ENCODE results near the gene LHX4.

LHX4 gene

GRCh38 chr1:180262628-180263488 lies 32.8 kb downstream of the LHX4 start:
- Mint-ChIP-seq H3K4me3 (no peak overlapping the region), H3K4me1 (no peaks in the 10 kb centered on the region), H3K27me3 (peaks cover 18% of the 10 kb centered on the region), H3K9me3 (no peaks in the 10 kb centered on the region), H3K27ac (no peak overlapping the region), H3K36me3 (no peaks in the 10 kb centered on the region)
- ATAC-seq = no peak

- Mint-ChIP-seq H3K27ac (no peak overlapping the region), H3K4me1 (no peaks in the 10 kb centered on the region), H3K36me3 (no peaks in the 10 kb centered on the region), H3K4me3 (no peak overlapping the region), H3K9me3 (no peaks in the 10 kb centered on the region), H3K27me3 (peaks cover under 1% of the 10 kb centered on the region)
- no peak for ATAC-seq
Observed at GRCh38 chr1:180264595-180264994, 34.5 kb downstream of the LHX4 start.

- Mint-ChIP-seq H3K36me3 (no peaks in the 10 kb centered on the region), H3K9me3 (no peaks in the 10 kb centered on the region), H3K27me3 (no peaks in the 10 kb centered on the region), H3K27ac (no peak overlapping the region), H3K4me1 (no peaks in the 10 kb centered on the region), H3K4me3 (no peak overlapping the region)
- ATAC-seq = no peak
Observed at GRCh38 chr1:180265201-180265600, 35.1 kb downstream of the LHX4 start.

- no peaks in the 10 kb centered on the region for H3K36me3 Mint-ChIP-seq
- H3K27me3 Mint-ChIP-seq = no peaks in the 10 kb centered on the region
- no peaks in the 10 kb centered on the region for H3K4me1 Mint-ChIP-seq
- no peak for ATAC-seq
- no peak overlapping the region for H3K27ac Mint-ChIP-seq
- H3K4me3 Mint-ChIP-seq = no peak overlapping the region
- H3K9me3 Mint-ChIP-seq = no peaks in the 10 kb centered on the region
Observed at GRCh38 chr1:180265871-180266270, 35.8 kb downstream of the LHX4 start.

- Mint-ChIP-seq H3K9me3 (no peaks in the 10 kb centered on the region), H3K27ac (no peak overlapping the region), H3K27me3 (no peaks in the 10 kb centered on the region), H3K36me3 (no peaks in the 10 kb centered on the region), H3K4me1 (no peaks in the 10 kb centered on the region), H3K4me3 (no peak overlapping the region)
- ATAC-seq = no peak
Observed at GRCh38 chr1:180266275-180267210, 36.5 kb downstream of the LHX4 start.

- H3K36me3 Mint-ChIP-seq = no peaks in the 10 kb centered on the region
Observed at GRCh38 chr1:180267211-180267561, 37.1 kb downstream of the LHX4 start.

GRCh38 chr1:180267761-180268555 lies 37.9 kb downstream of the LHX4 start:
- H3K27ac Mint-ChIP-seq = no peak overlapping the region
- H3K4me3 Mint-ChIP-seq = no peak overlapping the region
- H3K36me3 Mint-ChIP-seq = peaks cover 3% of the 10 kb centered on the region
- ATAC-seq = no peak
- H3K27me3 Mint-ChIP-seq = no peaks in the 10 kb centered on the region
- no peaks in the 10 kb centered on the region for H3K4me1 Mint-ChIP-seq
- no peaks in the 10 kb centered on the region for H3K9me3 Mint-ChIP-seq

More at GRCh38 chr1:180267211-180267561, 37.1 kb downstream of the LHX4 start:
- Mint-ChIP-seq H3K4me1 (no peaks in the 10 kb centered on the region), H3K9me3 (no peaks in the 10 kb centered on the region), H3K27ac (no peak overlapping the region), H3K4me3 (no peak overlapping the region), H3K27me3 (no peaks in the 10 kb centered on the region)
- no peak for ATAC-seq

- H3K4me1 Mint-ChIP-seq = no peaks in the 10 kb centered on the region
- H3K27me3 Mint-ChIP-seq = no peaks in the 10 kb centered on the region
- no peak overlapping the region for H3K27ac Mint-ChIP-seq
- ATAC-seq = no peak
- no peak overlapping the region for H3K4me3 Mint-ChIP-seq
- no peaks in the 10 kb centered on the region for H3K9me3 Mint-ChIP-seq
- H3K36me3 Mint-ChIP-seq = peaks cover 5% of the 10 kb centered on the region
Observed at GRCh38 chr1:180268556-180269075, 38.6 kb downstream of the LHX4 start.

GRCh38 chr1:180269645-180270529 lies 39.8 kb downstream of the LHX4 start:
- H3K4me3 Mint-ChIP-seq = no peak overlapping the region

GRCh38 chr1:180270530-180271271 lies 40.6 kb downstream of the LHX4 start:
- H3K27ac Mint-ChIP-seq = no peak overlapping the region
- ATAC-seq = no peak
- peaks cover 26% of the 10 kb centered on the region for H3K36me3 Mint-ChIP-seq
- no peaks in the 10 kb centered on the region for H3K9me3 Mint-ChIP-seq
- H3K27me3 Mint-ChIP-seq = no peaks in the 10 kb centered on the region
- no peaks in the 10 kb centered on the region for H3K4me1 Mint-ChIP-seq
- H3K4me3 Mint-ChIP-seq = no peak overlapping the region

More at GRCh38 chr1:180269645-180270529, 39.8 kb downstream of the LHX4 start:
- no peak for ATAC-seq
- Mint-ChIP-seq H3K4me1 (no peaks in the 10 kb centered on the region), H3K36me3 (peaks cover 18% of the 10 kb centered on the region), H3K27me3 (no peaks in the 10 kb centered on the region), H3K9me3 (no peaks in the 10 kb centered on the region), H3K27ac (no peak overlapping the region)

GRCh38 chr1:180271272-180272255 lies 41.5 kb downstream of the LHX4 start:
- H3K27ac Mint-ChIP-seq = no peak overlapping the region
- no peaks in the 10 kb centered on the region for H3K4me1 Mint-ChIP-seq
- H3K4me3 Mint-ChIP-seq = no peak overlapping the region
- H3K27me3 Mint-ChIP-seq = no peaks in the 10 kb centered on the region
- no peaks in the 10 kb centered on the region for H3K9me3 Mint-ChIP-seq
- peak; percentile 18 for ATAC-seq
- peaks cover 28% of the 10 kb centered on the region for H3K36me3 Mint-ChIP-seq

GRCh38 chr1:180272395-180272794 lies 42.3 kb downstream of the LHX4 start:
- no peak for ATAC-seq
- Mint-ChIP-seq H3K9me3 (no peaks in the 10 kb centered on the region), H3K27me3 (no peaks in the 10 kb centered on the region), H3K4me1 (no peaks in the 10 kb centered on the region), H3K27ac (no peak overlapping the region), H3K4me3 (no peak overlapping the region), H3K36me3 (peaks cover 32% of the 10 kb centered on the region)

GRCh38 chr1:180273066-180273465 lies 43.0 kb downstream of the LHX4 start:
- Mint-ChIP-seq H3K4me1 (no peaks in the 10 kb centered on the region), H3K27ac (no peak overlapping the region), H3K27me3 (no peaks in the 10 kb centered on the region), H3K9me3 (no peaks in the 10 kb centered on the region), H3K36me3 (peaks cover 39% of the 10 kb centered on the region), H3K4me3 (no peak overlapping the region)
- no peak for ATAC-seq
